GM10266 (cell line): ENCODE measurements around the gene SMIM21.

Experiments used
- DNase-seq: peaks from one replicate; pipeline ENCODE4 v3.0.0; 2012; ENCODE audit errors: extremely low spot score
- CTCF ChIP-seq: IDR thresholded peaks from 2 replicates; pipeline ENCODE4 v1.5.1; 2012; ENCODE audit warnings: mild to moderate bottlenecking, low read depth; ENCODE audit not compliant: control insufficient read depth, insufficient read depth; ENCODE audit errors: missing control alignments

SMIM21 gene

DNA sequence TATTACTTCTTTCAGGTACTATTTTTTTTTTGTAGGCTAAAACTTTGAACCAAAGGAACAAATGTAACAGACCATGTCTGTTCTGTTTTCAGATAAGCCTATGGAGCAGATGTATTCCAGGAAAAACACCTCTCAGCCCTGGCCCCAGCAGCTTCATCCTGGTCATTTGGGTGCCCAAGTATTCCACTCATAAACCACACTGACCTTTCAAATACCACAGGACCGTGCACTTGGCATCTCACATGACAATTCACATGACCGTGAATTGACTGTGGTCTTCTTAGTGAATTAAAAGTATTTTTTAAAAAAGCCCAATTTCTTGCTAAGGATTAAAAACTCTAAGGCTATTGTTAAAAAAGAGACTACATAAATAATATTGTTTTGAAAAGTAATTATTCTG is 50.2 kb downstream of the SMIM21 start:
- no peak for TF ChIP-seq CTCF
- no peak for DNase-seq

DNA sequence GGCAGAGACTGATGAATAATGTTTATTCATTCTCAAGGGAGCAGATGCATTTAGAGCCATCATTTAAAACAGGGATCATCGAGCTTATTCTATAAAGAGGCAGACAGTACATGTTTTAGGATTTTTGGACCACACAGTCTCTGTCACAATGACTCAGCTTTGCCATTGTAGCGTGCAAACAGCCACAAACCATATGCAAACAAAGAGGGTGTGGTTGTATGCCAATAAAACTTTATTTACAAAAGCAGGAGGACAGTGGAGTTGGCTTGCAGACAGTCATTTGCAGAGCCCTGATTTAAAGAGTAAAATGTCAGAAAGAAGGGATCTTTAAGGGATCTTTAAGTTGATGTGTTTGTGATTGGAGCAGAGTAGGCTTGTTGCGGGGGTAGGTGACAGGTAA is 51.5 kb downstream of the SMIM21 start:
- TF ChIP-seq CTCF: no peak
- no peak for DNase-seq

- no peak for TF ChIP-seq CTCF
- DNase-seq: no peak
Measured at GRCh38 chr18:75375341-75375740, 52.2 kb downstream of the SMIM21 start.

DNA sequence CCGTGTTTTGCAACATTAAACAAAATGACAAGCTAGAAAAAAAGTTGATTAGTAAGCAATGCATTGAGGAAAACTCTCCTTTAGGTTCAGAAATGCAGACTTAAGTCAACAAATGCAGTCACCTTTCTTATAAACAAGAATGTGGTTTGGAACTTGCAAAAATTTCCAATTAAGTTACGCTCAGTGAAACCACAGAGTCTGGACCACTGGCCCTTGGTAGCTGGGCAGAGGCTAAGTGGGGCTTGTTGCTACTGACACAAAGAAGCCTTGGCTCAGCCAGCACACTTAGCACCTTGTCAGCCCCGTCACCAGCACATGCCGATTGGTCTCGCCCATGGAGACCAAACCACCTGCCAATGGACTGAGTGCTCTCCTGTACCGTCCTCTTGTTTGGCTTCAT is 53.0 kb downstream of the SMIM21 start:
- no peak for TF ChIP-seq CTCF
- DNase-seq: no peak

DNA sequence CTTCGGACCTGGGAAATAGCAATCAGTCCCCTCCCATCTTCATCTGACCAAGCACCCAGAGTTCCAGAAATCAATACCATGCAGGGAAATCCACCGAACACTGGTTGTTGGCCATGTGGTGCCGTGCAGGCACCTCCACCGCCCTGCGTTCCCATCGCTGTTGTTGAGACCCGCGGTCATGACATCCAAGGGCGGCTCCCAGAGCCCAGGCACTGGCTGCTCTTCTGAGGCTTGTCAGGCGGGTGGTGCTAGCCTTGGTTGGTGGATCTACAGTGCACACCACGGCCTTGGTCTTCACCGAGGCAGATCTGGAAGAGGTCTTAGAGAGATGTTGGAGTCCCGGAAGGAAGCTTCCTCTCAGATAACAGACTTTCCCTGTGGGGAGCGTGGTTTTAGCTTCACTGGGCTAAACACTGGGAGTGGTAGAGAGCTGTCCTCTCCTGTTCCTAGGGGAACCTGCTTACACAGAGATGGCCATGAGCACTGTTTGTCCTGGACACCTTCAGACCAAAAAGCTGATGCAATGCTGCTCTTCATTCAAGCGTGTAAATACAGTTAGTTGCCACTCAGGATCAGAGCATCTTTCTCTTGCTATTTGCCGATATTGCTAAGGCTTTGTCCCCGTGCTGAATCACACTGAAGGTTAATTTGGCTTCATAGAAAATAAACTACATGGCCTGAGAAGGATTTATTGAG is 58.3 kb downstream of the SMIM21 start:
- no peak for TF ChIP-seq CTCF
- DNase-seq: no peak

DNA sequence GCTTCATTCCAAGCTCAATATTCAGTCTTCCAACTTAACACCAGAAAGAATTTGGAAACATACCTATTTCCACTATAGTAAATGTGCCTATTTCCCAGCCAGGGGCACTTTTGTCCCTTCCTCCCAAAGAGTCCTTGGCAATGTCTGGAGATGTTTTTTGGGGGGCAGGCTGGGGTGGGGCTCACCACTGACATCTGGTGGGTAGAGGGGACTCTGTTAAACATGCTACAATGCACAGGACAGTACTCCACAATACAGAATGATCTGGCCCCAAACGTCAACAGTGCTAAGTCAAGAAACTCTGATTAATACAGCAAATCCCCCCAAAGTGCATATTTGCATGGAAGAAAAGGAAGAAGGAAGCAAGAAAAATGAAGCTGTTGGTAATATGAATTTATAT is 61.7 kb downstream of the SMIM21 start:
- DNase-seq: no peak
- TF ChIP-seq CTCF: no peak

- no peak for TF ChIP-seq CTCF
- DNase-seq: no peak
Measured at GRCh38 chr18:75365254-75365629, 62.3 kb downstream of the SMIM21 start.
